Stimulated activated CD4-positive, alpha-beta T cell treated with anti-CD3 and anti-CD28 coated beads, Interleukin-1b, Interleukin-23, amount 100 ng/mL, for 4 hours (primary cell): ENCODE data around the gene TSGA10.
"Not testable (repeated sequence)": the region's sequence is repeated elsewhere in the genome, so short reads cannot be mapped to it uniquely, and the experiment has no call there.

Source experiments
- DNase-seq, 2 donors: peaks; one replicate each; pipeline ENCODE4 v3.0.0-alpha.2; 2020; ENCODE audit warnings: low read depth in 2 of 2

Gene TSGA10

GRCh38 chr2:99152199-99152895, 2.4 kb downstream of the TSGA10 start:
- no peak for DNase-seq

- DNase-seq = no peak
Observed at GRCh38 chr2:99150706-99151105, 4.0 kb downstream of the TSGA10 start.

GRCh38 chr2:99141110-99142108, 13.3 kb downstream of the TSGA10 start, which contains the start of gene C2orf15:
C2orf15 (plus strand) TSS chr2:99141707; CDS start chr2:99150559, 8,852 bp downstream.
- peak; percentile 96 to 97 for DNase-seq

- no peak for DNase-seq
Observed at GRCh38 chr2:99140860-99141109, 14.0 kb downstream of the TSGA10 start.

- no peak for DNase-seq
Observed at GRCh38 chr2:99140056-99140859, 14.5 kb downstream of the TSGA10 start.

GRCh38 chr2:99139003-99139402, 15.7 kb downstream of the TSGA10 start:
- no peak for DNase-seq

GRCh38 chr2:99135044-99135556, 19.6 kb downstream of the TSGA10 start:
- not testable (repeated sequence) for DNase-seq

- no peak for DNase-seq
Observed at GRCh38 chr2:99127981-99128380, 26.8 kb downstream of the TSGA10 start.

- no peak for DNase-seq
Observed at GRCh38 chr2:99112617-99113016, 42.1 kb downstream of the TSGA10 start.

- DNase-seq = no peak
Observed at GRCh38 chr2:99111945-99112344, 42.8 kb downstream of the TSGA10 start.

- DNase-seq = no peak
Observed at GRCh38 chr2:99111236-99111635, 43.5 kb downstream of the TSGA10 start.

GRCh38 chr2:99106913-99107312, 47.8 kb downstream of the TSGA10 start:
- no peak for DNase-seq

GRCh38 chr2:99104006-99104405, 50.7 kb downstream of the TSGA10 start:
- DNase-seq = no peak

- no peak for DNase-seq
Observed at GRCh38 chr2:99101697-99102096, 53.0 kb downstream of the TSGA10 start.

GRCh38 chr2:99096728-99097127, 58.0 kb downstream of the TSGA10 start:
- DNase-seq = no peak

GRCh38 chr2:99088017-99088416, 66.7 kb downstream of the TSGA10 start:
- no peak for DNase-seq

GRCh38 chr2:99086385-99086784, 68.4 kb downstream of the TSGA10 start:
- DNase-seq = no peak

- DNase-seq = no peak
Observed at GRCh38 chr2:99085421-99085820, 69.3 kb downstream of the TSGA10 start.

- DNase-seq = no peak
Observed at GRCh38 chr2:99084256-99084655, 70.5 kb downstream of the TSGA10 start.

- DNase-seq = no peak
Observed at GRCh38 chr2:99081891-99082290, 72.9 kb downstream of the TSGA10 start.

- no peak for DNase-seq
Observed at GRCh38 chr2:99079226-99079625, 75.5 kb downstream of the TSGA10 start.

GRCh38 chr2:99072551-99072950, 82.2 kb downstream of the TSGA10 start:
- DNase-seq = no peak
